GM19043 (cell line): Measurements from ENCODE around the gene KCNJ18.
"Not testable (repeated sequence)": the region's sequence is repeated elsewhere in the genome, so short reads cannot be mapped to it uniquely, and the experiment has no call there.

Source experiments
- ATAC-seq: cut with Tn5 transposase; IDR thresholded peaks from one replicate; pipeline ENCODE4 v1.9.1; 2021; ENCODE audit warnings: low read depth; ENCODE audit not compliant: unreplicated experiment

KCNJ18 gene

GRCh38 chr17:21702029-21702428, 9.7 kb downstream of the KCNJ18 start:
- not testable (repeated sequence) for ATAC-seq

GRCh38 chr17:21702521-21702920, 10.2 kb downstream of the KCNJ18 start:
- not testable (repeated sequence) for ATAC-seq

GRCh38 chr17:21702940-21703640, 10.8 kb downstream of the KCNJ18 start:
- not testable (repeated sequence) for ATAC-seq

GRCh38 chr17:21703891-21704872, 11.9 kb downstream of the KCNJ18 start:
- ATAC-seq = not testable (repeated sequence)

GRCh38 chr17:21705021-21705601, 12.8 kb downstream of the KCNJ18 start:
- ATAC-seq = no peak

- not testable (repeated sequence) for ATAC-seq
These were observed 13.4 kb downstream of the KCNJ18 start for GRCh38 chr17:21705746-21706145.

GRCh38 chr17:21706546-21706945, 14.2 kb downstream of the KCNJ18 start:
- not testable (repeated sequence) for ATAC-seq

GRCh38 chr17:21707131-21707530, 14.8 kb downstream of the KCNJ18 start:
- ATAC-seq = not testable (repeated sequence)

- not testable (repeated sequence) for ATAC-seq
These were observed 15.6 kb downstream of the KCNJ18 start for GRCh38 chr17:21707711-21708611.

- ATAC-seq = not testable (repeated sequence)
These were observed 16.6 kb downstream of the KCNJ18 start for GRCh38 chr17:21708612-21709535.

- ATAC-seq = not testable (repeated sequence)
These were observed 17.7 kb downstream of the KCNJ18 start for GRCh38 chr17:21709994-21710393.

- not testable (repeated sequence) for ATAC-seq
These were observed 18.2 kb downstream of the KCNJ18 start for GRCh38 chr17:21710486-21710885.

GRCh38 chr17:21711182-21711581, 18.9 kb downstream of the KCNJ18 start:
- no peak for ATAC-seq

- not testable (repeated sequence) for ATAC-seq
These were observed 20.7 kb downstream of the KCNJ18 start for GRCh38 chr17:21713020-21713419.

- ATAC-seq = not testable (repeated sequence)
These were observed 21.3 kb downstream of the KCNJ18 start for GRCh38 chr17:21713631-21714030.

- not testable (repeated sequence) for ATAC-seq
These were observed 22.4 kb downstream of the KCNJ18 start for GRCh38 chr17:21714676-21715075.

GRCh38 chr17:21715877-21716276, 23.6 kb downstream of the KCNJ18 start:
- not testable (repeated sequence) for ATAC-seq

GRCh38 chr17:21718971-21719370, 26.6 kb downstream of the KCNJ18 start:
- not testable (repeated sequence) for ATAC-seq
